HEK293 (cell line): Measurements from ENCODE around the gene NPAS1.

Experiments used
- CTCF ChIA-PET: fragments of 350-600 bp; formaldehyde crosslinking; extraction: SDS; loops from one replicate; lab custom pipeline; 2021; ENCODE audit warnings: antibody characterized with exemption; lab: Yijun Ruan, JAX
- POLR2A ChIA-PET: fragments of 300-600 bp; formaldehyde crosslinking; extraction: SDS; loops from one replicate; lab custom pipeline; 2020; ENCODE audit warnings: antibody characterized with exemption, inconsistent platforms; lab: Yijun Ruan, JAX
- H3K27ac ChIP-seq: fragments of 200-500 bp; sonication (Bioruptor generic); 2 replicates; pipeline ENCODE4 v1.5.1; 2014; ENCODE audit warnings: low read depth, low read length, control low read depth, inconsistent platforms; ENCODE audit errors: extremely low read depth
- H3K36me3 ChIP-seq, 2 experiments: fragments of 200-500 bp in 1 of 2; sonication (Bioruptor generic) in 1 of 2; 1 replicate in 1 of 2; 2 replicates in 1 of 2; pipeline ENCODE4 v1.5.1; 2014 to 2017; ENCODE audit warnings: inconsistent platforms in 2 of 2, low read length in 2 of 2; ENCODE audit not compliant: control insufficient read depth in 2 of 2, insufficient read depth in 1 of 2
- H3K4me1 ChIP-seq: fragments of 200-500 bp; sonication (Bioruptor generic); 2 replicates; pipeline ENCODE4 v1.5.1; 2014; ENCODE audit warnings: mild to moderate bottlenecking, low read length, inconsistent platforms; ENCODE audit not compliant: control insufficient read depth, insufficient read depth
- H3K4me3 ChIP-seq: 2 replicates; pipeline ENCODE4 v1.5.1; 2011; ENCODE audit warnings: low read depth, mild to moderate bottlenecking, control low read depth, low read length, moderate library complexity
- H3K9me3 ChIP-seq: fragments of 200-500 bp; sonication (Bioruptor generic); 2 replicates; pipeline ENCODE4 v1.5.1; 2014; ENCODE audit warnings: low read depth, low read length, inconsistent platforms; ENCODE audit not compliant: control insufficient read depth, insufficient read depth
- EGR2 ChIP-seq: fragments of 450-650 bp; formaldehyde crosslinking; IDR thresholded peaks from 2 replicates; pipeline ENCODE4 v1.5.1; 2016; ENCODE audit warnings: low read depth, missing biosample characterization, missing genetic modification characterization
- GLI2 ChIP-seq: fragments of 450-650 bp; formaldehyde crosslinking; IDR thresholded peaks from 2 replicates; pipeline ENCODE4; 2017; ENCODE audit warnings: missing biosample characterization, missing genetic modification characterization, low read depth, borderline replicate concordance
- PRDM1 ChIP-seq: fragments of 450-650 bp; formaldehyde crosslinking; IDR thresholded peaks from 2 replicates; pipeline ENCODE4; 2016; ENCODE audit warnings: missing biosample characterization, missing genetic modification characterization
- SCRT1 ChIP-seq: fragments of 450-650 bp; formaldehyde crosslinking; IDR thresholded peaks from 2 replicates; pipeline ENCODE4 v1.5.1; 2016; ENCODE audit warnings: missing biosample characterization, missing genetic modification characterization, borderline replicate concordance
- SCRT2 ChIP-seq: fragments of 450-650 bp; formaldehyde crosslinking; IDR thresholded peaks from 2 replicates; pipeline ENCODE4 v1.5.1; 2016; ENCODE audit warnings: missing biosample characterization, missing genetic modification characterization
- WT1 ChIP-seq: fragments of 450-650 bp; formaldehyde crosslinking; IDR thresholded peaks from 2 replicates; pipeline ENCODE4 v1.5.1; 2016; ENCODE audit warnings: missing biosample characterization, missing genetic modification characterization
- ZBTB21 ChIP-seq: fragments of 450-650 bp; formaldehyde crosslinking; IDR thresholded peaks from 2 replicates; pipeline ENCODE4 v1.5.1; 2017; ENCODE audit warnings: missing biosample characterization, missing genetic modification characterization
- ZFHX2 ChIP-seq: fragments of 450-650 bp; formaldehyde crosslinking; conservative IDR thresholded peaks from 2 replicates; pipeline ENCODE4 v1.5.1; 2016; ENCODE audit warnings: missing biosample characterization, missing genetic modification characterization
- ZNF140 ChIP-seq: fragments of 450-650 bp; formaldehyde crosslinking; IDR thresholded peaks from 2 replicates; pipeline ENCODE4 v1.5.1; 2016; ENCODE audit warnings: missing biosample characterization, missing genetic modification characterization
- ZNF211 ChIP-seq: fragments of 450-650 bp; formaldehyde crosslinking; IDR thresholded peaks from 2 replicates; pipeline ENCODE4 v1.5.1; 2016; ENCODE audit warnings: low read depth, missing biosample characterization, missing genetic modification characterization
- ZNF426 ChIP-seq: fragments of 450-650 bp; formaldehyde crosslinking; IDR thresholded peaks from 2 replicates; pipeline ENCODE4 v1.5.1; 2017; ENCODE audit warnings: missing biosample characterization, missing genetic modification characterization, mild to moderate bottlenecking, inconsistent platforms, moderate library complexity
- ZNF48 ChIP-seq: fragments of 450-650 bp; formaldehyde crosslinking; IDR thresholded peaks from 2 replicates; pipeline ENCODE4 v1.5.1; 2016; ENCODE audit warnings: missing biosample characterization, missing genetic modification characterization
- ZNF571 ChIP-seq: fragments of 450-650 bp; formaldehyde crosslinking; IDR thresholded peaks from 2 replicates; pipeline ENCODE4 v1.5.0; 2017; ENCODE audit warnings: missing biosample characterization, missing genetic modification characterization
- ZNF776 ChIP-seq: fragments of 450-650 bp; formaldehyde crosslinking; IDR thresholded peaks from 2 replicates; pipeline ENCODE4 v1.5.0; 2017; ENCODE audit warnings: missing biosample characterization, missing genetic modification characterization, borderline replicate concordance
- TF ChIP-seq, protein P1 (sequence below): fragments of 450-650 bp; formaldehyde crosslinking; IDR thresholded peaks from 2 replicates; pipeline ENCODE4 v1.5.1; 2016; ENCODE audit warnings: missing biosample characterization, missing genetic modification characterization, borderline replicate concordance
- TF ChIP-seq, protein P2 (sequence below): fragments of 450-650 bp; formaldehyde crosslinking; IDR thresholded peaks from 2 replicates; pipeline ENCODE4 v1.5.0; 2017; ENCODE audit warnings: missing biosample characterization, missing genetic modification characterization, borderline replicate concordance
- TF ChIP-seq, protein P3 (sequence below): fragments of 450-650 bp; formaldehyde crosslinking; IDR thresholded peaks from 2 replicates; pipeline ENCODE4 v1.5.1; 2016; ENCODE audit warnings: missing biosample characterization, missing genetic modification characterization

The NPAS1 gene

DNA sequence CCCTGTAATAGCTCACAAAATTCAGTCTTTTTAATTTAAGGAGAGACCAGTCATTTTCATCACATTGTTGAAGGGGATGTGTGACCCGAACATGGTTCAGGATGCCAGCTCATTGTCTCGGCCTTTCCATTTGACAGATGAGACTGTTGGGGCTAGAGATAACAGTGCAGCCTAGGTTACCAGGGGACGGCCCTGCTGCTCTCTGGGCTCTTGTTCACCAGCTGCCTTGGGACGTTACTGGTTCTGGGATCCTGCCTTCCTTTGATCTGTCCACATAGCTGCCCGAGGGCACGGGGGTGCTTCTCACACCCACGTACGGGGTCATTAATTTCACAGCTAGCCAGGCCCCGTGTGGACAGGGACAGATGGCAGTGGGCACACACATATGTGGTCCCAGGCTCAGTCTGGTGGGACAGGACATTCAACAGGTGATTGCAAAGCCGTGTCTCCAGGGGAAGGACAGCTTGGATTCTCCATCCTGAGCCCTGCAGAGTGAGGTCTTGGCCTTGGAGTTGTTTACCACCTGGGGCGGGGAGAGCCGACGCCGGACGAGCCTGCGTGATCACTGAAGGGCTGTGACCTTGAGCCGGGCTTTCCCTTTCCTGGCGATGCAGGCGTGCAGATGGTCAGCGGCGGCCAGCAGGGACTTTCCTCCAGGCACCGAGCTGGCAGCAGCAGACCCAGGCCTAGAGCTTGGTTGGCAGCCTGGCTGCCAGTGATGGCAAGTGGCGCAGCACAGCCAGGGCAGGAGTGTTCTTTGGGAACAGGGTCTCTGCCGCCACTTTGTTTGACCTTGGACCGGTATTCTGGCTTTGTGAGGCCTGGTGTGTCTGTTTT, 26.7 kb upstream of the NPAS1 start:
- H3K9me3 ChIP-seq, result no peaks in the 10 kb centered on the region
- no peak overlapping the region for H3K27ac ChIP-seq
- CTCF ChIA-PET, result interaction anchor here (0.6 to 5.6 kb wide), 15 partner anchors 10 to 242 kb away, joined by 3 to 65 read pairs (median 6); no protein-coding TSS in a partner anchor
- no peaks in the 10 kb centered on the region for H3K4me1 ChIP-seq
- TF ChIP-seq SCRT1 (tag by site-specific recombination) (peak; percentile 96), ZNF571 (tag by site-specific recombination) (no peak), SCRT2 (peak; percentile 98)
- TF ChIP-seq, all 188 proteins: peak for 2
- H3K4me3 ChIP-seq, result no peak overlapping the region
- POLR2A ChIA-PET, result interaction anchor here (0.8 to 1.3 kb wide), 2 partner anchors 134 to 152 kb away, joined by 3 read pairs; no protein-coding TSS in a partner anchor
- peaks cover 0 to 64% of the 10 kb centered on the region in 2 experiments; a peak in 1 of 3 replicates for H3K36me3 ChIP-seq

DNA sequence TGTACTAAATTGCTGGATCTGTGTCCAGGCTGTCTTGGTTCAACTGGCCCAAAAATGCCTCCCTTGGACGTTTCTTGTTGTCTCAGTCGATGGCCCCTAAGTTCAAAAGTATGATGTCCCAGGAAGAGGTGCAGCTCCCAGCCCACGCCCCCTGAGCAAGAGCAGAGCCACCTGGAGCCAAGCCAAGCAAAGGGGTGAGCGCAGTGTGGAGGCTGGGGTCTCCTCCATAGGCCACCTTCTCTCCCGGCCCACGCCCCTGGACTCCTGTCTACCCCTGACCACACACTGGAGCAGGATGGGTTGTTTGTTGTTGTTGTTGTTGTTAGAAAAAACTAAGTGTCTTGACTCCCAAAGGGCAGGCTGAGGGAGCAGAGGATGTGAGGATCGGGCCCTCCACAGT, 26.0 kb upstream of the NPAS1 start:
- Histone ChIP-seq H3K9me3 (no peaks in the 10 kb centered on the region), H3K4me1 (no peaks in the 10 kb centered on the region), H3K4me3 (no peak overlapping the region), H3K36me3 (peaks cover 0 to 63% of the 10 kb centered on the region in 2 experiments; a peak in 1 of 3 replicates), H3K27ac (no peak overlapping the region)
- POLR2A ChIA-PET, result no interaction called here
- CTCF ChIA-PET, result interaction anchor here (0.6 to 5.6 kb wide), 5 partner anchors 19 to 153 kb away, joined by 3 to 65 read pairs (median 4); no protein-coding TSS in a partner anchor
- TF ChIP-seq, protein P1, sequence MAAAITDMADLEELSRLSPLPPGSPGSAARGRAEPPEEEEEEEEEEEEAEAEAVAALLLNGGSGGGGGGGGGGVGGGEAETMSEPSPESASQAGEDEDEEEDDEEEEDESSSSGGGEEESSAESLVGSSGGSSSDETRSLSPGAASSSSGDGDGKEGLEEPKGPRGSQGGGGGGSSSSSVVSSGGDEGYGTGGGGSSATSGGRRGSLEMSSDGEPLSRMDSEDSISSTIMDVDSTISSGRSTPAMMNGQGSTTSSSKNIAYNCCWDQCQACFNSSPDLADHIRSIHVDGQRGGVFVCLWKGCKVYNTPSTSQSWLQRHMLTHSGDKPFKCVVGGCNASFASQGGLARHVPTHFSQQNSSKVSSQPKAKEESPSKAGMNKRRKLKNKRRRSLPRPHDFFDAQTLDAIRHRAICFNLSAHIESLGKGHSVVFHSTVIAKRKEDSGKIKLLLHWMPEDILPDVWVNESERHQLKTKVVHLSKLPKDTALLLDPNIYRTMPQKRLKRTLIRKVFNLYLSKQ (tag by site-specific recombination), result no peak
- TF ChIP-seq PRDM1 (tag by site-specific recombination) (no peak), ZNF426 (tag by site-specific recombination) (no peak), ZBTB21 (tag by site-specific recombination) (no peak), ZNF211 (tag by site-specific recombination) (no peak), GLI2 (tag by site-specific recombination) (no peak), ZNF776 (no peak), EGR2 (tag by site-specific recombination) (no peak), ZFHX2 (tag by site-specific recombination) (no peak), ZNF140 (tag by site-specific recombination) (no peak), WT1 (tag by site-specific recombination) (no peak), ZNF48 (tag by site-specific recombination) (no peak)
- TF ChIP-seq, protein P2, sequence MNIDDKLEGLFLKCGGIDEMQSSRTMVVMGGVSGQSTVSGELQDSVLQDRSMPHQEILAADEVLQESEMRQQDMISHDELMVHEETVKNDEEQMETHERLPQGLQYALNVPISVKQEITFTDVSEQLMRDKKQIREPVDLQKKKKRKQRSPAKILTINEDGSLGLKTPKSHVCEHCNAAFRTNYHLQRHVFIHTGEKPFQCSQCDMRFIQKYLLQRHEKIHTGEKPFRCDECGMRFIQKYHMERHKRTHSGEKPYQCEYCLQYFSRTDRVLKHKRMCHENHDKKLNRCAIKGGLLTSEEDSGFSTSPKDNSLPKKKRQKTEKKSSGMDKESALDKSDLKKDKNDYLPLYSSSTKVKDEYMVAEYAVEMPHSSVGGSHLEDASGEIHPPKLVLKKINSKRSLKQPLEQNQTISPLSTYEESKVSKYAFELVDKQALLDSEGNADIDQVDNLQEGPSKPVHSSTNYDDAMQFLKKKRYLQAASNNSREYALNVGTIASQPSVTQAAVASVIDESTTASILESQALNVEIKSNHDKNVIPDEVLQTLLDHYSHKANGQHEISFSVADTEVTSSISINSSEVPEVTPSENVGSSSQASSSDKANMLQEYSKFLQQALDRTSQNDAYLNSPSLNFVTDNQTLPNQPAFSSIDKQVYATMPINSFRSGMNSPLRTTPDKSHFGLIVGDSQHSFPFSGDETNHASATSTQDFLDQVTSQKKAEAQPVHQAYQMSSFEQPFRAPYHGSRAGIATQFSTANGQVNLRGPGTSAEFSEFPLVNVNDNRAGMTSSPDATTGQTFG (tag by site-specific recombination), result no peak
- TF ChIP-seq, protein P3, sequence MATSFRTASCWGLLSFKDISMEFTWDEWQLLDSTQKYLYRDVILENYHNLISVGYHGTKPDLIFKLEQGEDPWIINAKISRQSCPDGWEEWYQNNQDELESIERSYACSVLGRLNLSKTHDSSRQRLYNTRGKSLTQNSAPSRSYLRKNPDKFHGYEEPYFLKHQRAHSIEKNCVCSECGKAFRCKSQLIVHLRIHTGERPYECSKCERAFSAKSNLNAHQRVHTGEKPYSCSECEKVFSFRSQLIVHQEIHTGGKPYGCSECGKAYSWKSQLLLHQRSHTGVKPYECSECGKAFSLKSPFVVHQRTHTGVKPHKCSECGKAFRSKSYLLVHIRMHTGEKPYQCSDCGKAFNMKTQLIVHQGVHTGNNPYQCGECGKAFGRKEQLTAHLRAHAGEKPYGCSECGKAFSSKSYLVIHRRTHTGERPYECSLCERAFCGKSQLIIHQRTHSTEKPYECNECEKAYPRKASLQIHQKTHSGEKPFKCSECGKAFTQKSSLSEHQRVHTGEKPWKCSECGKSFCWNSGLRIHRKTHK (tag by site-specific recombination), result no peak
